ENCODE data around the gene APBA2. TPM values are rescaled to one million over a fixed set of nuclear protein-coding genes. Genes with fewer than 3 reads are reported as not detected.

Gene APBA2
- total RNA-seq, 1 donor from 2014 or later = 26.4 TPM

- Mint-ChIP-seq H3K4me3 (ENCODE audit: unreplicated experiment) (no peak overlapping the region), H3K27me3 (ENCODE audit: low read depth) (no peaks in the 10 kb centered on the region), H3K36me3 (ENCODE audit: low read depth) (peaks cover 2% of the 10 kb centered on the region), H3K27ac (ENCODE audit: unreplicated experiment) (no peak overlapping the region), H3K4me1 (ENCODE audit: low read depth) (peaks cover 4% of the 10 kb centered on the region), H3K9me3 (ENCODE audit: low read depth) (no peaks in the 10 kb centered on the region)
- peak; percentile 19 for DNase-seq (ENCODE audit: low spot score)
- no peak for TF ChIP-seq CTCF (IDR thresholded peaks at IDR 0.05)
These were observed 28.3 kb downstream of the APBA2 start for GRCh38 chr15:28914046-28914445.

- Mint-ChIP-seq H3K36me3 (ENCODE audit: low read depth) (no peaks in the 10 kb centered on the region), H3K4me1 (ENCODE audit: low read depth) (peaks cover 4% of the 10 kb centered on the region), H3K27ac (ENCODE audit: unreplicated experiment) (no peak overlapping the region), H3K9me3 (ENCODE audit: low read depth) (no peaks in the 10 kb centered on the region), H3K27me3 (ENCODE audit: low read depth) (no peaks in the 10 kb centered on the region), H3K4me3 (ENCODE audit: unreplicated experiment) (no peak overlapping the region)
- peak; percentile 77 for DNase-seq (ENCODE audit: low spot score)
- no peak for TF ChIP-seq CTCF (IDR thresholded peaks at IDR 0.05)
These were observed 28.8 kb downstream of the APBA2 start for GRCh38 chr15:28914483-28915023.

GRCh38 chr15:28915041-28915810 lies 29.5 kb downstream of the APBA2 start:
- no peaks in the 10 kb centered on the region for H3K36me3 Mint-ChIP-seq (ENCODE audit: low read depth)
- no peak for DNase-seq (ENCODE audit: low spot score)
- no peak overlapping the region for H3K27ac Mint-ChIP-seq (ENCODE audit: unreplicated experiment)
- no peaks in the 10 kb centered on the region for H3K27me3 Mint-ChIP-seq (ENCODE audit: low read depth)
- no peak overlapping the region for H3K4me3 Mint-ChIP-seq (ENCODE audit: unreplicated experiment)
- TF ChIP-seq CTCF (IDR thresholded peaks at IDR 0.05) = no peak
- H3K4me1 Mint-ChIP-seq (ENCODE audit: low read depth) = peaks cover 4% of the 10 kb centered on the region
- no peaks in the 10 kb centered on the region for H3K9me3 Mint-ChIP-seq (ENCODE audit: low read depth)

- Mint-ChIP-seq H3K27ac (ENCODE audit: unreplicated experiment) (no peak overlapping the region), H3K9me3 (ENCODE audit: low read depth) (no peaks in the 10 kb centered on the region), H3K36me3 (ENCODE audit: low read depth) (no peaks in the 10 kb centered on the region), H3K4me1 (ENCODE audit: low read depth) (peaks cover 7% of the 10 kb centered on the region), H3K4me3 (ENCODE audit: unreplicated experiment) (no peak overlapping the region), H3K27me3 (ENCODE audit: low read depth) (no peaks in the 10 kb centered on the region)
- peak; percentile 68 for DNase-seq (ENCODE audit: low spot score)
- no peak for TF ChIP-seq CTCF (IDR thresholded peaks at IDR 0.05)
These were observed 30.2 kb downstream of the APBA2 start for GRCh38 chr15:28915935-28916334.

GRCh38 chr15:28917791-28918140 lies 32.0 kb downstream of the APBA2 start:
- no peak for TF ChIP-seq CTCF (IDR thresholded peaks at IDR 0.05)
- no peak overlapping the region for H3K4me3 Mint-ChIP-seq (ENCODE audit: unreplicated experiment)
- no peaks in the 10 kb centered on the region for H3K27me3 Mint-ChIP-seq (ENCODE audit: low read depth)
- H3K4me1 Mint-ChIP-seq (ENCODE audit: low read depth) = peaks cover 3% of the 10 kb centered on the region
- no peak overlapping the region for H3K27ac Mint-ChIP-seq (ENCODE audit: unreplicated experiment)
- no peaks in the 10 kb centered on the region for H3K9me3 Mint-ChIP-seq (ENCODE audit: low read depth)
- peaks cover 3% of the 10 kb centered on the region for H3K36me3 Mint-ChIP-seq (ENCODE audit: low read depth)
- DNase-seq (ENCODE audit: low spot score) = no peak

All from chondrocyte (in vitro differentiated cells).